ENCODE results near the gene TAS1R1.

TAS1R1 gene

DNA sequence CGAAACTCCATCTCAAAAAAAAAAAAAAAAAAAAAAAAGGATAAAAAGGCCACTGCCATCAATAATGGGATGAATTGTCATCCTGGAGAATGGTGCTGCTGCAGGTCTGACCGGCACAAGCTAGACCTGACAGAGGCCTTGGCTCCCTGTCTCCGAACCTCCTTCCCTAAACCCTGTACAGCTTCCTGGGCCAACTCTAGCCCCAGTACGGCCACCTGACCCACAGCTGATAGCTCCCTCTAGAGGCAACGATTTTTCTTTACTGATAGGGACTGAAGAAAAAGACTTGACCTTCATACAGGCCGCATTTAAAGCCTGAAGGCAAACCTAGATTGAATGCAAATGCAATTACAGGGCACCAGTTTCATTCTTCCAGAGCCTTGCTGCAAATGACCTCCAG lies 31.5 kb upstream of the TAS1R1 start:
- TF ChIP-seq, protein P1, sequence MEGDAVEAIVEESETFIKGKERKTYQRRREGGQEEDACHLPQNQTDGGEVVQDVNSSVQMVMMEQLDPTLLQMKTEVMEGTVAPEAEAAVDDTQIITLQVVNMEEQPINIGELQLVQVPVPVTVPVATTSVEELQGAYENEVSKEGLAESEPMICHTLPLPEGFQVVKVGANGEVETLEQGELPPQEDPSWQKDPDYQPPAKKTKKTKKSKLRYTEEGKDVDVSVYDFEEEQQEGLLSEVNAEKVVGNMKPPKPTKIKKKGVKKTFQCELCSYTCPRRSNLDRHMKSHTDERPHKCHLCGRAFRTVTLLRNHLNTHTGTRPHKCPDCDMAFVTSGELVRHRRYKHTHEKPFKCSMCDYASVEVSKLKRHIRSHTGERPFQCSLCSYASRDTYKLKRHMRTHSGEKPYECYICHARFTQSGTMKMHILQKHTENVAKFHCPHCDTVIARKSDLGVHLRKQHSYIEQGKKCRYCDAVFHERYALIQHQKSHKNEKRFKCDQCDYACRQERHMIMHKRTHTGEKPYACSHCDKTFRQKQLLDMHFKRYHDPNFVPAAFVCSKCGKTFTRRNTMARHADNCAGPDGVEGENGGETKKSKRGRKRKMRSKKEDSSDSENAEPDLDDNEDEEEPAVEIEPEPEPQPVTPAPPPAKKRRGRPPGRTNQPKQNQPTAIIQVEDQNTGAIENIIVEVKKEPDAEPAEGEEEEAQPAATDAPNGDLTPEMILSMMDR (IDR thresholded peaks at IDR 0.05; ENCODE audit: extremely low read depth, missing control alignments) = peak; percentile 5
- peak; percentile 32 for DNase-seq (ENCODE audit: low spot score)

DNA sequence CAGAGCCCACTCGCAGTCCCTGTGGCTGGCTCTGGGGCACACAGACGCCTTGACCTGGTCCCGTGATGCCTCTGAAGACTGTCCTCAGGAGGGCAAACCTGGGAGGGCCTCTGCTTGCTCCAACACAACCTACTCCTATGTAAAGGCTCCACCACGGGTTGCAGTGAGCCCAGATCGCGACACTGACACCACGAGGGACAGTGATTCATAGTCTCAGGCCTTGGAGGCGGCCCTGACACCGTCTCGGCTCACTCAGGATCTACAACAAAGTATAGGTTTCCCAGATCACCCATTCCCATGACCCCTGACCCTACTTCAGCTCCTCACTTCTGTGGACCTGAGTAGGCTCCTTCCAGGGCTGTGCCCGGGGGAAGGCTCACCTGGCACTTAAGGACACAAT lies 28.8 kb upstream of the TAS1R1 start:
- TF ChIP-seq, protein P1 (IDR thresholded peaks at IDR 0.05; ENCODE audit: extremely low read depth, missing control alignments) = no peak
- DNase-seq (ENCODE audit: low spot score) = no peak

DNA sequence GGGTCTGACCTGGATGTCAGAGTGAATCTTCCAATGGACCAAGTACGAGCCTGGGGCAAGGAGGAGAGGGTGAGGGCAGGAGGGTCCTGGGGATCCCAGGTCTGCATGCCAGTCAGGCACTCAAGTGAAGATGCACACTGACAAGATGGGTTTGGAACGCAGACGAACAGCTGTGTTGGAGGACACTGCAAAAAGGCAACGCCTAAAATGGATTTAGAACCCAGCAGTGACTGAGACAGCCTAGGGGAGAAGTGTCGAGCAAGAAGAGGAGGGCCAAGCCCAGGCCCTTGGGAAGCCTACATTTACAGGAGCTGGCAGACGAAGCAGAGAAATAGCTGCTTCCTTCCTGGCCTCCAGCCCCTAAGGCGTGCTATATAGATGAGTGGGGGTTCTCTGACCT lies 26.6 kb upstream of the TAS1R1 start:
- no peak for DNase-seq (ENCODE audit: low spot score)
- TF ChIP-seq, protein P1 (IDR thresholded peaks at IDR 0.05; ENCODE audit: extremely low read depth, missing control alignments) = no peak

DNA sequence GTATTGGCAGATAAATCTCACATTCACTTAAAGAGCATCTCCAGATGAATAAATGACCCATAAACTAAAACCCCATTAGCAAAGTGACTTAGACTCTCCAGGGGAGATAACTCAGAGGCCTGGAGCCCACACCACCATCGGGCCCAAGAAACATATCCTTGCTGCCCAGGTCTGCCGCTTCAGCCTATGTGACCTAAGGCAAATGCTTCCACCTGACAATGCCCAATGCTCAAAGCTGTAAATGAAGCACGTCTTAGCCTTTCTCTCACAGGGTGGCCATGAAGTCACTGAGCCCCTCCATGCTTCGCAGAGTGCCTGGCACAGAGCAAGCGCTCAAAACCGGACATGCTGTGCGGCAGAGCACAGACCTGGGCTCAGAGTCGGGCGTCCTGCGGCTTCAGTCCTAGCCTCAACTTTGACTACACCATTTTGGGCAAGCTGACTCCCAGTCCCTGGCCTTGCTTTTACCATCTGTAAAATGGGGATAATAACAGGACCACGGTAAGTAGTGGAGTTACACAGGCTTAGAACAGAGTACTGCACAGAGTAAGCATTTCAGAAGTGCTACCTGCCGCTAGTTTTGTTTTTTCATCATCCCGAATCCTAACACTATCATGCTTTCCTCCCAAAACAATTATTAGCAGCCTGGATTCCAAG lies 24.5 kb upstream of the TAS1R1 start:
- TF ChIP-seq, protein P1 (IDR thresholded peaks at IDR 0.05; ENCODE audit: extremely low read depth, missing control alignments) = no peak
- DNase-seq (ENCODE audit: low spot score) = no peak

DNA sequence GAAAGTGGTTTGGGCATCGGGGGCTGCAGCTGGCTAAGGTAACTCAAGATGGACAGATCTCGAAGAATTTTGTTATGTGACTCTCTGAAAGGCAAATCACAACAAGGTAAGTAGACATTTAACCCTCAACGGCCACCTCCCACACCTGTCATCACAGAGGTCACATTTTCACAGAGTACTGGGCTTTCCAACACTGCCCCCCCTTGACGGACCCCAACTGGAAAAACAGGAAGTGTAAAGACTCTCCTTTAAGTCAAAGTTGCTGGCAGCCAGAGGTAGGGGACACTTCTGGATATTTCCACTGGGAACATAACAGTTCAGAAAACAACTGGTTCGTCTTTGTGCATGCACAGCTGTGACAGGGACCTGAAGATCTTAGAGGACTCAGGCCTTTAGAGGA lies 23.1 kb upstream of the TAS1R1 start:
- DNase-seq (ENCODE audit: low spot score) = no peak
- TF ChIP-seq, protein P1 (IDR thresholded peaks at IDR 0.05; ENCODE audit: extremely low read depth, missing control alignments) = no peak

DNA sequence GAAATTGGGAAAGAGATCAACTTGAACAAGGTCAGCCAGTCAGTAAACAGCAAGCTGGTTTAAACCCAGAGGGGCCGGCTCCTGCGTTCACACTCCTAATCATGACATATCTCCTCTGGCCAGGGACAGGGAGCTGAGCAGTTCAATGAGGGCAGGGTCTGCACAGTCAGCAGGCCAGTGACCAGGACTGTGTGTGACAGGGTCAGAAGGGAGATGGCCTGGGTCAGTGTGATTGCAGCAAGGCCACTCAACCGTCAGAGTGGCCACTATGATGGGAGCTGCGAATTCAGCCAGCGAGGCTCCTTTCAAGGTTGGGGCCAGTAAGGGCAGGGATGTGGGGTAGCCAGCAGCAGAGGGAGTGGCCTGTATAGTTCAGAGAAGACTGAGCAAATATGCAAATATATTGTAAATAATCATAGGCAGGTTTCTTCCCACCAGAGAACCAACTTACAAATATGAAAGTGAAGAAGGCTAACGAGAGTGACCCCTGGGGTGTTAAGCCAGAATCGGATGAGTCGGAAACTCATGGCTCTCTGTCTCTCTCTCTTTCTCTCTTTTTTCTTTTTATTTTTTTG lies 20.8 kb upstream of the TAS1R1 start:
- DNase-seq (ENCODE audit: low spot score) = no peak
- TF ChIP-seq, protein P1 (IDR thresholded peaks at IDR 0.05; ENCODE audit: extremely low read depth, missing control alignments) = no peak

DNA sequence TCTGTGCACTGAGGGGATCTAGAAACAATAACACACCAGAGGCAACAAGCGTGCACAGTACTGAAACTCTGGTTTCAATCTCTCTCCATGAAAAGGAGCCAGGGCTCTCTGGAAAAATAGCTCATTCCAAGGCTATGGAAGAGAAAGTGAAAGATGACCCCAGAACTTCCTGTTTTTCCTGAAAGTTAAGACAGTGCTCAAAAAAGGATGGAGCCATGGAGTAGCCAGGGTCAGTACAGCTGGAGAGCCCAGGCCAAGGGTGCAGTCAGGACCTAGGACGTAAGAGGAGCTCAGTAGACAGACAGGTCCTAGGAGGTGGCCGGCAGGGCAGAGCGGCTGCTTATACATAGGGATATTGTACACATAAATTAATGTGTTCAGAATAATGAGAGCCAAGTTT lies 19.9 kb upstream of the TAS1R1 start:
- no peak for DNase-seq (ENCODE audit: low spot score)
- TF ChIP-seq, protein P1 (IDR thresholded peaks at IDR 0.05; ENCODE audit: extremely low read depth, missing control alignments) = no peak

Data from GM20000 (cell line).